WTC11 (cell line): Measurements from ENCODE around the gene ARHGAP25.

Source experiments
- OVOL2 ChIP-seq: fragments of 250-450 bp; sonication (Bioruptor Pico); IDR thresholded peaks from 2 replicates; pipeline ENCODE4 v1.9.0; 2021; ENCODE audit warnings: mild to moderate bottlenecking, borderline replicate concordance
- SMAD3 ChIP-seq: sonication (generic); formaldehyde crosslinking; IDR thresholded peaks from 2 replicates; pipeline ENCODE4 v1.8.0; 2022; ENCODE audit warnings: missing genetic modification reagents, mild to moderate bottlenecking, borderline replicate concordance
- TEAD4 ChIP-seq: sonication (generic); formaldehyde crosslinking; IDR thresholded peaks from 2 replicates; pipeline ENCODE4 v1.8.0; 2022; ENCODE audit warnings: mild to moderate bottlenecking, missing genetic modification reagents
- TF ChIP-seq, protein P1 (sequence below): fragments of 200-600 bp; IDR thresholded peaks from 2 replicates; pipeline ENCODE4 v1.8.0; 2022; ENCODE audit warnings: antibody characterized with exemption
- TF ChIP-seq, protein P2 (sequence below): sonication (generic); formaldehyde crosslinking; IDR thresholded peaks from 2 replicates; pipeline ENCODE4 v1.8.1; 2022; ENCODE audit warnings: low read depth, missing genetic modification reagents, borderline replicate concordance
- TF ChIP-seq, protein P3 (sequence below): sonication (generic); formaldehyde crosslinking; IDR thresholded peaks from 2 replicates; pipeline ENCODE4 v1.8.1; 2022; ENCODE audit warnings: low read depth, mild to moderate bottlenecking, moderate library complexity, missing genetic modification reagents, borderline replicate concordance

DNA sequence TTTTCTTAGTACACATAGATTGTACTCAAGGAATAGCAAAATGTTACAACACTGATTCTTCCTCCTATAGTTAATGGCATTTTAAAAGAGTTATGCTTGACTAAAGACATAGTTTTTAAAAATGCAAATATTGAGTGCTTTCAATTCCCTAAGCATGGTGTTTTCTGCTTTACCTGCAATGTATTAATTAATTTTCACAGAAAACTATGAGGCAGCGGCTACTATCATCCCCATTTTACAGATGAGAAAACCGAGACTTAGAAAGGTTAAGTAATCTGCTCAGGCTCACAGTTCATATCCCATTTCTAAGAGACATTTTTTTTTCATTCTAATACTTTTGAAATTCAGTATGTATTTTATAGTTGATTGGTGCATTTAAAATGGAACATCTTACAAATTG is 98.6 kb downstream of the ARHGAP25 start:
- TF ChIP-seq, protein P1, sequence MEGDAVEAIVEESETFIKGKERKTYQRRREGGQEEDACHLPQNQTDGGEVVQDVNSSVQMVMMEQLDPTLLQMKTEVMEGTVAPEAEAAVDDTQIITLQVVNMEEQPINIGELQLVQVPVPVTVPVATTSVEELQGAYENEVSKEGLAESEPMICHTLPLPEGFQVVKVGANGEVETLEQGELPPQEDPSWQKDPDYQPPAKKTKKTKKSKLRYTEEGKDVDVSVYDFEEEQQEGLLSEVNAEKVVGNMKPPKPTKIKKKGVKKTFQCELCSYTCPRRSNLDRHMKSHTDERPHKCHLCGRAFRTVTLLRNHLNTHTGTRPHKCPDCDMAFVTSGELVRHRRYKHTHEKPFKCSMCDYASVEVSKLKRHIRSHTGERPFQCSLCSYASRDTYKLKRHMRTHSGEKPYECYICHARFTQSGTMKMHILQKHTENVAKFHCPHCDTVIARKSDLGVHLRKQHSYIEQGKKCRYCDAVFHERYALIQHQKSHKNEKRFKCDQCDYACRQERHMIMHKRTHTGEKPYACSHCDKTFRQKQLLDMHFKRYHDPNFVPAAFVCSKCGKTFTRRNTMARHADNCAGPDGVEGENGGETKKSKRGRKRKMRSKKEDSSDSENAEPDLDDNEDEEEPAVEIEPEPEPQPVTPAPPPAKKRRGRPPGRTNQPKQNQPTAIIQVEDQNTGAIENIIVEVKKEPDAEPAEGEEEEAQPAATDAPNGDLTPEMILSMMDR, result no peak
- no peak for TF ChIP-seq SMAD3 (CRISPR knock-in tag)
- TF ChIP-seq TEAD4 (CRISPR knock-in tag), result no peak
- TF ChIP-seq, protein P2, sequence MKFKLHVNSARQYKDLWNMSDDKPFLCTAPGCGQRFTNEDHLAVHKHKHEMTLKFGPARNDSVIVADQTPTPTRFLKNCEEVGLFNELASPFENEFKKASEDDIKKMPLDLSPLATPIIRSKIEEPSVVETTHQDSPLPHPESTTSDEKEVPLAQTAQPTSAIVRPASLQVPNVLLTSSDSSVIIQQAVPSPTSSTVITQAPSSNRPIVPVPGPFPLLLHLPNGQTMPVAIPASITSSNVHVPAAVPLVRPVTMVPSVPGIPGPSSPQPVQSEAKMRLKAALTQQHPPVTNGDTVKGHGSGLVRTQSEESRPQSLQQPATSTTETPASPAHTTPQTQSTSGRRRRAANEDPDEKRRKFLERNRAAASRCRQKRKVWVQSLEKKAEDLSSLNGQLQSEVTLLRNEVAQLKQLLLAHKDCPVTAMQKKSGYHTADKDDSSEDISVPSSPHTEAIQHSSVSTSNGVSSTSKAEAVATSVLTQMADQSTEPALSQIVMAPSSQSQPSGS, result no peak
- TF ChIP-seq, protein P3, sequence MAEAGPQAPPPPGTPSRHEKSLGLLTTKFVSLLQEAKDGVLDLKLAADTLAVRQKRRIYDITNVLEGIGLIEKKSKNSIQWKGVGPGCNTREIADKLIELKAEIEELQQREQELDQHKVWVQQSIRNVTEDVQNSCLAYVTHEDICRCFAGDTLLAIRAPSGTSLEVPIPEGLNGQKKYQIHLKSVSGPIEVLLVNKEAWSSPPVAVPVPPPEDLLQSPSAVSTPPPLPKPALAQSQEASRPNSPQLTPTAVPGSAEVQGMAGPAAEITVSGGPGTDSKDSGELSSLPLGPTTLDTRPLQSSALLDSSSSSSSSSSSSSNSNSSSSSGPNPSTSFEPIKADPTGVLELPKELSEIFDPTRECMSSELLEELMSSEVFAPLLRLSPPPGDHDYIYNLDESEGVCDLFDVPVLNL (CRISPR knock-in tag), result no peak
- TF ChIP-seq OVOL2 (CRISPR knock-in tag), result no peak
